H1 (cell line): ENCODE data around the gene UTP14C. TPM values are rescaled to one million over a fixed set of nuclear protein-coding genes. Genes with fewer than 3 reads are reported as not detected.

Source experiments
- CTCF ChIA-PET: fragments of 300-600 bp; sonication (Branson Sonifier 250); formaldehyde crosslinking; loops from one replicate; lab custom pipeline; 2021; ENCODE audit not compliant: partially characterized antibody; lab: Charles Lee
- POLR2A ChIA-PET: fragments of 300-600 bp; sonication (Branson Sonifier 250); formaldehyde crosslinking; loops from one replicate; lab custom pipeline; 2021; ENCODE audit warnings: inconsistent platforms; ENCODE audit not compliant: partially characterized antibody; lab: Charles Lee
- DNase-seq, 2 experiments: peaks; one replicate each; pipeline versions ENCODE4 v3.0.0 to v3.0.0-alpha.2; 2010 to 2022; ENCODE audit warnings: low spot score in 2 of 2, low read depth in 1 of 2, mixed read lengths in 1 of 2
- FAIRE-seq: peaks from 2 replicates; lab custom pipeline; 2011; peaks lifted over from hg19 to GRCh38; lab: Jason Lieb, UNC
- H2AFZ ChIP-seq: 2 replicates; pipeline ENCODE4 v1.8.1; 2012; ENCODE audit warnings: low read length, inconsistent platforms
- H2AK5ac ChIP-seq: 2 replicates; pipeline ENCODE4 v1.6.1; 2013; ENCODE audit warnings: low read depth, low read length
- H2BK120ac ChIP-seq: replicated peaks from 2 replicates; pipeline ENCODE3; 2013; ENCODE audit warnings: low read depth, low read length, inconsistent platforms
- H2BK12ac ChIP-seq: 2 replicates; pipeline ENCODE4 v1.6.1; 2013; ENCODE audit warnings: low read depth, low read length
- H2BK15ac ChIP-seq: 2 replicates; pipeline ENCODE4 v1.6.1; 2013; ENCODE audit warnings: low read length
- H2BK20ac ChIP-seq: 2 replicates; pipeline ENCODE4 v1.6.1; 2013; ENCODE audit warnings: low read length
- H2BK5ac ChIP-seq: 2 replicates; pipeline ENCODE4 v1.6.1; 2013; ENCODE audit warnings: low read depth, low read length
- H3K14ac ChIP-seq: 2 replicates; pipeline ENCODE4 v1.6.1; 2013; ENCODE audit warnings: inconsistent platforms; ENCODE audit not compliant: insufficient read length
- H3K18ac ChIP-seq: 2 replicates; pipeline ENCODE4 v1.6.1; 2013; ENCODE audit warnings: low read length; ENCODE audit errors: extremely low read depth
- H3K23ac ChIP-seq: 2 replicates; pipeline ENCODE4 v1.6.1; 2013; ENCODE audit warnings: inconsistent platforms; ENCODE audit not compliant: insufficient read length
- H3K23me2 ChIP-seq: 2 replicates; pipeline ENCODE4 v1.6.1; 2013; ENCODE audit warnings: low read depth, low read length
- H3K27ac ChIP-seq: 2 replicates; pipeline ENCODE4 v1.6.1; 2011; ENCODE audit warnings: low read depth, low read length, inconsistent platforms
- H3K27me3 ChIP-seq, 4 experiments: replicated peaks in 1 of 4; 1 replicate in 1 of 4; 2 replicates in 3 of 4; pipeline versions ENCODE4 v1.6.1 to v1.8.1; 2011 to 2013; ENCODE audit warnings: low read length in 3 of 4, mild to moderate bottlenecking in 3 of 4, inconsistent platforms in 2 of 4, mixed read lengths in 2 of 4, moderate library complexity in 1 of 4; ENCODE audit not compliant: control insufficient read depth in 3 of 4, insufficient read depth in 3 of 4; ENCODE audit errors: extremely low read depth in 1 of 4
- H3K36me3 ChIP-seq, 4 experiments: 2 replicates each; pipeline versions ENCODE4 v1.6.1 to v1.8.1; 2011 to 2013; ENCODE audit warnings: mild to moderate bottlenecking in 4 of 4, low read length in 3 of 4, moderate library complexity in 2 of 4, control low read depth in 1 of 4, inconsistent platforms in 1 of 4; ENCODE audit not compliant: insufficient read depth in 4 of 4, control insufficient read depth in 2 of 4
- H3K4ac ChIP-seq: replicated peaks from 2 replicates; pipeline ENCODE3; 2013; ENCODE audit warnings: low read length, low read depth, mixed read lengths, inconsistent platforms; ENCODE audit not compliant: insufficient read length
- H3K4me1 ChIP-seq, 4 experiments: replicated peaks in 1 of 4; 1 replicate in 1 of 4; 2 replicates in 3 of 4; pipeline versions ENCODE4 v1.6.1 to v1.8.1; 2011 to 2013; ENCODE audit warnings: low read length in 3 of 4, inconsistent platforms in 2 of 4, mixed read lengths in 1 of 4; ENCODE audit not compliant: insufficient read depth in 4 of 4, control insufficient read depth in 3 of 4
- H3K4me2 ChIP-seq, 2 experiments: 2 replicates each; pipeline versions ENCODE4 v1.6.1 to v1.8.1; 2011 to 2013; ENCODE audit warnings: low read depth in 2 of 2, low read length in 2 of 2, control low read depth in 1 of 2, inconsistent platforms in 1 of 2, mild to moderate bottlenecking in 1 of 2; ENCODE audit not compliant: insufficient read depth in 1 of 2
- H3K4me3 ChIP-seq, 4 experiments: fragments of 200-600, 300-600 bp in 1 of 4; sonication (generic), shearing (Covaris generic), sonication (Bioruptor Twin) in 1 of 4; 2 replicates each; pipeline versions ENCODE4 v1.5.1 to v1.8.1; 2011 to 2016; ENCODE audit warnings: low read length in 4 of 4, low read depth in 3 of 4, control low read depth in 2 of 4, inconsistent platforms in 2 of 4, mild to moderate bottlenecking in 2 of 4, mixed read lengths in 1 of 4, moderate library complexity in 1 of 4; ENCODE audit not compliant: insufficient read depth in 2 of 4; ENCODE audit errors: extremely low read depth in 1 of 4
- H3K56ac ChIP-seq: replicated peaks from 2 replicates; pipeline ENCODE3; 2013; ENCODE audit warnings: low read depth, mild to moderate bottlenecking, mixed read lengths, low read length, inconsistent platforms; ENCODE audit not compliant: insufficient read length
- H3K79me1 ChIP-seq: 2 replicates; pipeline ENCODE4 v1.6.1; 2013; ENCODE audit warnings: low read depth, low read length, control low read depth
- H3K79me2 ChIP-seq, 2 experiments: 2 replicates each; pipeline versions ENCODE4 v1.6.1 to v1.8.1; 2012 to 2013; ENCODE audit warnings: low read length in 2 of 2, mild to moderate bottlenecking in 2 of 2, inconsistent platforms in 1 of 2; ENCODE audit not compliant: insufficient read depth in 2 of 2, control insufficient read depth in 1 of 2
- H3K9ac ChIP-seq, 4 experiments: replicated peaks in 1 of 4; 1 replicate in 1 of 4; 2 replicates in 3 of 4; pipeline versions ENCODE4 v1.6.1 to v1.8.1; 2011 to 2013; ENCODE audit warnings: low read depth in 3 of 4, low read length in 3 of 4, control low read depth in 2 of 4, mild to moderate bottlenecking in 2 of 4, moderate library complexity in 2 of 4, inconsistent platforms in 1 of 4; ENCODE audit errors: extremely low read depth in 1 of 4
- H3K9me3 ChIP-seq, 2 experiments: 2 replicates each; pipeline versions ENCODE4 v1.6.1 to v1.8.1; 2012 to 2013; ENCODE audit warnings: mild to moderate bottlenecking in 2 of 2, moderate library complexity in 2 of 2, control low read depth in 1 of 2, inconsistent platforms in 1 of 2, low read depth in 1 of 2, low read length in 1 of 2, mixed read lengths in 1 of 2; ENCODE audit not compliant: insufficient read depth in 2 of 2
- H4K20me1 ChIP-seq, 2 experiments: replicated peaks in 1 of 2; 2 replicates each; pipeline versions ENCODE3 to v1.8.1; 2011 to 2013; ENCODE audit warnings: inconsistent platforms in 2 of 2, low read length in 2 of 2, mild to moderate bottlenecking in 1 of 2; ENCODE audit not compliant: insufficient read depth in 2 of 2, control insufficient read depth in 1 of 2
- H4K5ac ChIP-seq: 2 replicates; pipeline ENCODE4 v1.6.1; 2013; ENCODE audit warnings: low read length, low read depth, mixed read lengths, inconsistent platforms; ENCODE audit not compliant: insufficient read length
- H4K8ac ChIP-seq: 2 replicates; pipeline ENCODE4 v1.8.0; 2013; ENCODE audit warnings: mild to moderate bottlenecking, moderate library complexity, low read length, inconsistent platforms; ENCODE audit not compliant: insufficient read depth; ENCODE audit errors: extremely low read depth
- H4K91ac ChIP-seq: replicated peaks from 2 replicates; pipeline ENCODE3; 2013; ENCODE audit warnings: low read length, mixed read lengths, inconsistent platforms; ENCODE audit not compliant: insufficient read length
- BCL11A ChIP-seq, 2 experiments: IDR thresholded peaks; one replicate each; pipeline ENCODE4 v1.6.1; 2011; ENCODE audit warnings: low read depth in 2 of 2, low read length in 2 of 2, mild to moderate bottlenecking in 2 of 2
- BRCA1 ChIP-seq: IDR thresholded peaks from 2 replicates; pipeline ENCODE4 v1.6.1; 2012; ENCODE audit warnings: low read depth, low read length, improper control_type of control experiment
- CEBPB ChIP-seq: IDR thresholded peaks from 2 replicates; pipeline ENCODE4 v1.6.1; 2012; ENCODE audit warnings: low read depth, low read length
- FOSL1 ChIP-seq: IDR thresholded peaks from 2 replicates; pipeline ENCODE4 v1.6.1; 2011; ENCODE audit warnings: mild to moderate bottlenecking, low read depth, low read length, moderate library complexity; ENCODE audit not compliant: insufficient read depth
- HDAC6 ChIP-seq: IDR thresholded peaks from one replicate; pipeline ENCODE4 v1.7.1; 2012; ENCODE audit warnings: low read depth, mild to moderate bottlenecking, inconsistent platforms, low read length, moderate library complexity
- POLR2AphosphoS5 ChIP-seq: IDR thresholded peaks from 2 replicates; pipeline ENCODE4 v1.6.1; 2011; ENCODE audit warnings: low read depth, low read length
- RNF2 ChIP-seq: fragments of 200-900, 300-1000 bp; sonication (generic); IDR thresholded peaks from 2 replicates; pipeline ENCODE4 v1.7.1; 2016; ENCODE audit warnings: borderline replicate concordance, low read depth, mild to moderate bottlenecking, antibody characterized with exemption, low read length; ENCODE audit not compliant: poor library complexity, severe bottlenecking; ENCODE audit errors: missing control alignments
- SP4 ChIP-seq: IDR thresholded peaks from 2 replicates; pipeline ENCODE4 v1.6.1; 2012; ENCODE audit warnings: low read length, inconsistent platforms
- SUZ12 ChIP-seq: fragments of 200-600 bp; sonication (generic); IDR thresholded peaks from 2 replicates; pipeline ENCODE4 v1.6.1; 2012; ENCODE audit warnings: mild to moderate bottlenecking, inconsistent platforms, low read length, moderate library complexity, mixed read lengths
- TAF7 ChIP-seq: optimal IDR thresholded peaks from 2 replicates; pipeline ENCODE3; 2011; ENCODE audit warnings: low read depth, mild to moderate bottlenecking, inconsistent platforms, low read length, moderate library complexity, borderline replicate concordance
- TBP ChIP-seq: IDR thresholded peaks from 2 replicates; pipeline ENCODE4 v1.6.1; 2011; ENCODE audit warnings: low read depth, low read length, improper control_type of control experiment
- USF2 ChIP-seq: IDR thresholded peaks from 2 replicates; pipeline ENCODE4 v1.6.1; 2011; ENCODE audit warnings: low read length, improper control_type of control experiment
- YY1 ChIP-seq: IDR thresholded peaks from 2 replicates; pipeline ENCODE4 v1.6.1; 2011; ENCODE audit warnings: low read depth, mild to moderate bottlenecking, low read length
- ZNF274 ChIP-seq: IDR thresholded peaks from 2 replicates; pipeline ENCODE4 v1.7.0; 2012; ENCODE audit warnings: low read length, borderline replicate concordance; ENCODE audit errors: extremely low read depth
- WGBS, 2 experiments: shearing (Covaris generic) in 1 of 2; methylation state at CpG; one replicate each; pipeline versions ENCODE4 v1.1.6 to v1.1.7; 2013 to 2015; ENCODE audit warnings: low lambda C conversion rate in 2 of 2, mixed read lengths in 2 of 2, inconsistent platforms in 1 of 2, low coverage in 1 of 2, missing lambda C conversion rate in 1 of 2; ENCODE audit not compliant: insufficient replicate concordance in 2 of 2, insufficient coverage in 1 of 2, insufficient read length in 1 of 2; ENCODE audit errors: extremely low coverage in 1 of 2, missing lambda C conversion rate in 1 of 2; 5-methylcytosine and 5-hydroxymethylcytosine counted together
- polyA plus RNA-seq, 7 experiments: library from polyadenylated mRNA; depleted of rRNA in 3 of 7; stranded (reverse) in 5 of 7; unstranded in 2 of 7; fragments of >200 nt in 5 of 7; fragments of 200-250 nt in 2 of 7; gene quantifications; 1 replicate in 5 of 7; 2 replicates in 1 of 7; 4 replicates in 1 of 7; pipeline versions ENCODE4 v1.2.1 to v1.2.3, GENCODE V29; 2011 to 2013; ENCODE audit warnings: missing spikeins in 2 of 7, mixed read lengths in 2 of 7
- total RNA-seq: library from RNA; stranded (reverse); fragmentation: NEBNext Ultra II Directional; extraction: Animal tissue kit (Norgen Biotek cat#: 25700); gene quantifications from 2 replicates; pipeline ENCODE4 v1.2.1, GENCODE V29; 2021

Gene UTP14C
- total and polyA plus RNA-seq, 2 of the 8 experiments (the other 6 are each of a cell fraction or from before 2014, with no cell fraction given), result 6.8 to 22.7 TPM

GRCh38 chr13:51976423-51976822 lies 48.1 kb upstream of the UTP14C start:
- no peaks in the 10 kb centered on the region for H3K27me3 ChIP-seq
- no peaks in the 10 kb centered on the region for H3K79me2 ChIP-seq
- POLR2A ChIA-PET, result no interaction called here
- no peak overlapping the region for H3K4me2 ChIP-seq
- FAIRE-seq (no peak), DNase-seq (no peak)
- H2AFZ ChIP-seq, result no peak overlapping the region
- H2BK120ac ChIP-seq, result no peak overlapping the region
- H3K23ac ChIP-seq, result no peak overlapping the region
- no peaks in the 10 kb centered on the region; the same call in 1 of the 2 replicates for H3K79me1 ChIP-seq
- peaks cover 0 to 4% (median 2%) of the 10 kb centered on the region in 4 experiments; a peak in 4 of 7 replicates for H3K4me1 ChIP-seq
- 77% methylated on average over 1 of the region's 1 CpG; no CpG with 5 or more reads in 1 of the 2 experiments for WGBS, 2 experiments
- no peak overlapping the region for H2BK20ac ChIP-seq
- no peaks in the 10 kb centered on the region for H3K23me2 ChIP-seq
- CTCF ChIA-PET, result interaction anchor here (1.1 to 5.6 kb wide), 8 partner anchors 11 to 53 kb away, joined by 3 to 28 read pairs (median 8); no protein-coding TSS in a partner anchor
- no peak overlapping the region for H3K56ac ChIP-seq
- H4K91ac ChIP-seq, result no peak overlapping the region
- H3K4ac ChIP-seq, result no peak overlapping the region
- H2BK12ac ChIP-seq, result no peak overlapping the region
- no peak overlapping the region for H4K8ac ChIP-seq
- no peak overlapping the region for H3K9ac ChIP-seq
- no peak overlapping the region for H2BK15ac ChIP-seq
- H3K4me3 ChIP-seq, result no peak overlapping the region
- H2AK5ac ChIP-seq, result no peak overlapping the region
- no peaks in the 10 kb centered on the region for H3K9me3 ChIP-seq
- no peak overlapping the region for H3K27ac ChIP-seq
- no peak overlapping the region for H3K18ac ChIP-seq
- H2BK5ac ChIP-seq, result no peak overlapping the region
- no peak overlapping the region for H3K14ac ChIP-seq
- no peaks in the 10 kb centered on the region for H3K36me3 ChIP-seq
- no peaks in the 10 kb centered on the region for H4K20me1 ChIP-seq
- no peak overlapping the region for H4K5ac ChIP-seq
- no peak for TF ChIP-seq HDAC6
- no peak for TF ChIP-seq USF2
- no peak for TF ChIP-seq FOSL1
- no peak for TF ChIP-seq YY1
- TF ChIP-seq TBP, result no peak
- no peak for TF ChIP-seq CEBPB
- no peak for TF ChIP-seq ZNF274
- TF ChIP-seq BCL11A (IDR thresholded peaks at IDR 0.05; ENCODE audit: low read depth in 2 of 2, low read length in 2 of 2), result no peak
- TF ChIP-seq SP4, result no peak
- TF ChIP-seq POLR2AphosphoS5, result no peak
- TF ChIP-seq TAF7, result no peak
- no peak for TF ChIP-seq RNF2
- no peak for TF ChIP-seq SUZ12
- no peak for TF ChIP-seq BRCA1
